GM18499 (cell line): ENCODE results near the gene TEKT4.
"Not testable (repeated sequence)": the region's sequence is repeated elsewhere in the genome, so short reads cannot be mapped to it uniquely, and the experiment has no call there.

ENCODE experiments used
- ATAC-seq: cut with Tn5 transposase; IDR thresholded peaks from one replicate; pipeline ENCODE4 v1.9.1; 2021; ENCODE audit warnings: moderate number of reproducible peaks; ENCODE audit not compliant: insufficient read depth, unreplicated experiment

TEKT4 gene

GRCh38 chr2:94871226-94872087 lies at the start of gene TEKT4:
TEKT4 (plus strand) TSS chr2:94871430; CDS start chr2:94871580, 150 bp downstream.
- ATAC-seq = no peak

GRCh38 chr2:94839224-94839623 lies 32.0 kb upstream of the TEKT4 start:
- ATAC-seq = not testable (repeated sequence)

- not testable (repeated sequence) for ATAC-seq
These were observed 14.4 kb upstream of the TEKT4 start for GRCh38 chr2:94856856-94857255.

DNA sequence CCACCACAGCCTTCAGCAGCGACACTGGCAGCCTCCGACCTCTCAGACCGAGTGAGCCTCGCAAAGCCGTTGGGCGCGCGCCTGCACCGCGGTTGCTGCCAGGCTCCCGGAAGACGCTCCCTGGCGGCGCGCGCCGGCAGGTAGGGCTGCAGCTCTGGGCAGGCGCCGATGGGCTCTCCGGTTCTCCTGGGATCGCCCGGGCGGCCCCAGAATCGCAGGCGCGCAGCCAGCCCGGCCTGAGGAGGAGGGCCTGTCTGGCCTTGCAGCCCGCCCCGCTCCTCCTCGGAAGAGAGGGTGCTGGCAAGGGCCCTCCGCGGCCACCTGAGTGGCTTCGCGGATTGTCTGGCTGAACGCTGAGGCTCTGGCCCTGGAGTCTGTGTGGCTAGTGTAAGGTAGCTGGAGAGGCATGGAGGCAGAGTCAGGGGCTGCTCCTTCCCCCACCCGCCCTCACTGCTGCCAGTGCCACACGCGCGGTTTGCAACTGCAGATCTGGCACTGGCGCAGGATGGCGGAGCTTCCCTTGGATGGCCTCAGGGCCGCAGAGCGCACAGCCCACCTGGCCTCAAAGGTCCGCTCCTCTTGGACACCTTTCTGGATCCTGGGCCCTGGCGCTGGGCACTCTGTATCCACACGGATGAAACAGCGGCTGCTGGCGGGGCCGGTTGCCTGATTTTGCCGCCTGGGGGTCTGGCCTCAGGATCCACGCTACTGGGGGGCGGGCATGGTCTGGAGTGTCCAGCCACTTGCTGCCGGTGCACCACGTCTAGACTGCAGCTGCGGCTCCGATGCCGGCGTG lies 13.7 kb upstream of the TEKT4 start:
- not testable (repeated sequence) for ATAC-seq

- ATAC-seq = not testable (repeated sequence)
These were observed 12.9 kb upstream of the TEKT4 start for GRCh38 chr2:94858163-94858888.

DNA sequence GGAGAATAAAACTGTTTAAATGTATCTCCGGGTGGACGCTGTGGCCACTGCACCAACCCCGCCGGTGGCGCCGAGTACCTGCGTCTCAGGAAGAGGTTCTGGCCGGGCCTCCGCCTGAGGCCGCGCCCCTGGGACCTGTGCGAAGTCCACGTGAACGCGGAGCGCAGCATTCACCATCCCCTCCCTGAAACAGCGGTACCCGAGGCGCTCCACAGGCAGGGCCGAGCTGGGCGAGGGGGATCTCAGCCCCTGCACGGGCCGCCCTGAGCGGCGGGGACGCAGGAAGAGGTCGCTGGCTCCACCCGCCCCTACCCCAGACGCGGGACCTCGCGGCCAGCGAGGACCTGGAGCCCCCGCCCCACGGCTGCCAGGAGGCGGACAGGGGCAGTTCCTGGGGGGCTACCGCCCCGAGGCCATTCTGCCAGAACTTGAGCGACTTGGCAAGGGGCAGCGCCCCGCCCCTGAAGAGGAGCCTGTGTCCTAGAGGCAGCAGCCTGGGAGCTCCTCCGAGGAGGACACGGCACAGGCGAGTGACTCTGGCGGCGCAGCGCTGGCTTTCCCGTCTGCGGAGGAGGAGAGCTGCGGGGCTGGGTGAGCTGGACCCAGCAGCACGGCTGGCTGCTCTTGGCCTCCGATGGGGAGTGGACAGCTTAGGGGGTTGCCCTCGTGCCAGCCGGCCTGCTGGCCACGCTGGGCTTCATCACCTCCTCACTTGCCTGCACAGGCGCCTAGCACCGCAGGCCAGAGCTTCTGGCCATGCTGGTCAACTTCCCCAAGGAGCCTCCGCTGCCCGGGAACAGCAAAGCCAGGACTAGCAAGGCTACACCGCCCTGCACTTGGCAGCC lies 9.7 kb upstream of the TEKT4 start:
- ATAC-seq = no peak

- ATAC-seq = not testable (repeated sequence)
These were observed 8.3 kb upstream of the TEKT4 start for GRCh38 chr2:94862903-94863302.

DNA sequence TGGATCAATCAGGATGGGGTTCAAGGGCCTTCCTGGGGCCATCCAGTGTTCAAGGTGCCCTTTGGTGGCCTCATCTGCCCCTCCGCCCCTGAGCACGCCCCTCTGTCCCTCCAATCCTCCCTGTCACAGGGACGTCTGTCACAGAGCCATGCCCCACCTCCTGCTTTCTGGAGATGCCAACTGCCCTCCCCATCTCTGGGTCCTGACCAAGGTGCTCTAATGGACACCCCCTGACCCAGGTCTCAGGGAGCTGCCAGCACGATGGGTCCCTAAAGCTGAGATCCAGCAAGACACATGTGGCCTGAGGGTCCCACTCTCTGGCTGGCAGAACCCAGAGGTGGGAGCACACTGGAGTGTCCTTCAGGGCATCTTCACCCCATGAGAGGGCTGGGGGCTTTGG lies 2.1 kb upstream of the TEKT4 start:
- ATAC-seq = no peak

GRCh38 chr2:94869552-94870439 lies 1.4 kb upstream of the TEKT4 start:
- ATAC-seq = no peak

DNA sequence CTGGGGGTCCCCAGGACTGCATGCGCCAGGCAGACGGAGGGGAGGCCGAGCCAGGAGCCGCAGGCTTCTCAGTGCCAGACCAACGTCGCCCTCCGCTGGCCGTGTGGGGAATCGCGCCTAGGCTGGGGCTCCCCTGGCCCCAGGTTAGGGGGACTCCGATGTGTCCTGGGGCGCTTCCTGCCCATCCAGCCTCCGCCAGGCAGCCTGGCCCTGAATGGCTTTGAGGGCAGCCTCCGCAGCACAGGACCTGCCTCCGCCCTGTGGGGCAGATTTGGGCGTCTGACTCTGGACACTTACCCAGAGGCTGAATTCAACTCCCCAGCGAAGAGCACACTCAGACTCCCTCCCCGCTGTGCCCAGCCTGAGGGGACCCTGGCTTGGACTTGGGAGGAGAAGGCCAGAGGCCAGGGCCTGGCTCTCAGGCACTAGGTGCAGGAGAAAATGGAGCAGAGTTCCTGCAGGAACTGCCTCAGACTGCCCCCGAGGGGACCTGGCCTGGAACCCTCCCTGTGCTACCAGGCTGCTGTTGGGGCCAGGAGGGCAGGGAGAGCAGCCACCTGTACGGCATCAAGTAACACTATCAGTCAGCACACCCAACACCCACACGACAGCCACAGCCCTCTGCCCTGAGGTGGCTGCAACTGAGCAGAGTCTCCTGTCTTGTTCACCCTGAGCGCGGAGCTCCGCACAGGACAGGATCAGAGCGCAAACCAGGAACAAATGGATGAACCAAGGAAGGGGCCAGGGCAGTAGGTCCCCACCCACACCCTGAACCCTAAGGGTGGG lies 597 bp upstream of the TEKT4 start:
- ATAC-seq = no peak

DNA sequence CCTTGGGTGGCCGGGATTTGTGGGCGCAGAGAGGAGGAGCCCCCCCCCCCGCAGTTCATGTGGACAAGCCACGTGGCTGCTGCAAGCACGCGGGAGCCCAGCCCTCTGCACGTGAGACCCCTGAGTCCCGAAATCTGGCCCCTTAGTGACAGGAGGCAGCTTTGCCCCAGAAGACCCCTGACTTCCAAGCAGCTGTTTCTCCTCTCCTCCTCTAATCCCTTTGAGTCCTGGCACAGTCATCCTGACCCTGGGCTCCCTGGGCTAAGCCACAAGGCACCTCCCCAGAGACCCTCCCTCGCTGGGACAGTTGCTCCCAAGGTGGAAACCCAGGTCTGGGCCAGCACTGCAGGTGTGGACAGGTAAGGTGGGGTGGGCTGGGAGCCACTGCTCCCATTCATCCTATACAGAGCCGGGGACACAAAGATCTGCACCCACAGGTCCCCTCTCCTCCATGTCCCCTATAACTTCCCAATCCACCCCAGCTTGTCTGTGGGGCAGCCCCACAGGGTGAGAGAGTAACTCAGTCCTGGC lies 923 bp downstream of the TEKT4 start:
- no peak for ATAC-seq

- no peak for ATAC-seq
These were observed 1.6 kb downstream of the TEKT4 start for GRCh38 chr2:94872676-94873361.

GRCh38 chr2:94873362-94874276 lies 2.4 kb downstream of the TEKT4 start:
- ATAC-seq = no peak

DNA sequence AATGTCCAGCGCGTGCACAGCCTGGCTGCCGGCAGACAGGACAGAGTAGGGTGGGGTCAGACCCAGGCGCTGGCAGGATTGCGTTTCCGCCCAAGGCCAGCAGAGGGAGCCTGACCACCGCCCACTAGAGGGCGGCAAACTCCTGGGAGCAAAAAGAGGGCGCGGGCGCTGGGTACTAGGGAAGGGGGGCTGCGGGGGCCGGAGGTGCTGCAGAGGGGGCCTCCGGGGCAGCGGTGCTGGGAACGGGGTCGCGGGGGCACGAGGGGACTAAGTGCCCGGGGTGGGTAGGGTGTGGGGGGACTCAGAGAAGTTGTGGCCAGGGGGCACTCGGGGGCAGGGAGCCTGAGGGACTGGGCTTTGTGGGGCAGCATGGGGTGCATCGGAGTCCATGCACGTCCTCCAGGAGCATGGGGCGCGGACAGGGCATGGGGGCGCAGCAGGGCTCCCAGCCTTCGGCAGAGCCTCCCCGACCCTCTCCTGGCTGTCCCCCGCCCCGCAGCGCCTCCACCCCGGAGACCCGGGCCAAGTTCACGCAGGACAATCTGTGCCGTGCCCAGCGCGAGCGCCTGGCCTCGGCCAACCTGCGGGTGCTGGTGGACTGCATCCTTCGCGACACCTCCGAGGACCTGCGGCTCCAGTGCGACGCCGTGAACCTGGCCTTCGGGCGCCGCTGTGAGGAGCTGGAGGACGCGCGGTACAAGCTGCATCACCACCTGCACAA lies 3.2 kb downstream of the TEKT4 start:
- no peak for ATAC-seq

DNA sequence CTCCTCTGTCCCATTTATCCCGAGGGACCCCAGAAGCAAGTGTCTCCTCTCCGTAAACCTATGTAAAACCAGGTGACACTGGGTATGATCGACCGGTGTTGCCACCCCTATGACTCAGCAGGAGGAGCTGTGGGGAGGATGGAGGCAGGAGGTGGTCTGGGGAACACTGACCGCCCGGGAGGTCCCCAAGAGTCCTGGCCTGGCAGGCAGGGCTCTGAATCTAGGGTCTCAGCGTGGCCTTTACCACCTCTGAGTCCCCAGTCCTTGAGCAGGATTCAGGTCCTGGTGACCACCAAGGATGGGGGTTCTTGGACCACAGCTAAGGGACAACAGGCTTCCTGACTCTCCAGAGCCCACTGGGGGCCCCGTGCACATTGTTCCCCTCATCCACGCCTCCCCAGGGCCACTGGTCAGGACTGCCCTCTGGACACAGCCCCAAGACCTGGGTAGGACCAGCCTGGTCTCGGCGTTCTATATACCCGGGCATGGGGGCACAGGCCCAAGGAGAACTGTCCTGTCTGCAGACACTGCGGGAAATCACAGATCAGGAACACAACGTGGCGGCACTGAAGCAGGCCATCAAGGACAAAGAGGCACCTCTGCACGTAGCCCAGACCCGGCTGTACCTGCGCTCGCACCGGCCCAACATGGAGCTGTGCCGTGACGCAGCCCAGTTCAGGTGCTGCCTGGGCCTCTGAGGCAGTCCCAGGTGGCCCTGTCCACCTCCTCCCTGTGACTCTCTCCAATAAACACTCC lies 4.0 kb downstream of the TEKT4 start:
- ATAC-seq = no peak
